Right cardiac atrium (tissue), 5 donors: ENCODE data around the gene SWI5. TPM values are rescaled to one million over a fixed set of nuclear protein-coding genes. Genes with fewer than 3 reads are reported as not detected.
A peak's percentile ranks its signal among the peaks of the same experiment; 100 is the strongest.
"Not testable (repeated sequence)": the region's sequence is repeated elsewhere in the genome, so short reads cannot be mapped to it uniquely, and the experiment has no call there.

Experiments used
- ATAC-seq, 2 donors: fragments of 200-7000 bp; cut with Tn5 transposase; one replicate each; pipeline versions ENCODE4 v1.8.0 to v1.9.1; 2020; ENCODE audit warnings: moderate library complexity in 2 of 2, mild to moderate bottlenecking in 1 of 2
- DNase-seq, 3 donors: peaks; one replicate each; pipeline ENCODE4 v3.0.0-alpha.2; 2020
- H3K27ac ChIP-seq: one replicate; pipeline ENCODE4 v1.5.1; 2013; ENCODE audit warnings: mild to moderate bottlenecking, low read length, control low read depth, moderate library complexity
- H3K27me3 ChIP-seq: one replicate; pipeline ENCODE4 v1.6.1; 2013; ENCODE audit not compliant: control insufficient read depth, insufficient read depth
- H3K4me1 ChIP-seq: one replicate; pipeline ENCODE4 v1.6.1; 2013; ENCODE audit warnings: low read length; ENCODE audit not compliant: control insufficient read depth, insufficient read depth
- H3K4me3 ChIP-seq: one replicate; pipeline ENCODE4 v1.5.1; 2013; ENCODE audit warnings: low read length, control low read depth
- H3K9me3 ChIP-seq: one replicate; pipeline ENCODE4 v1.6.1; 2013; ENCODE audit warnings: low read length; ENCODE audit not compliant: control insufficient read depth
- WGBS: extraction: QIAGEN DNeasy Blood & Tissue Kit; methylation state at CpG from one replicate; pipeline ENCODE4 v1.1.7; 2013; 5-methylcytosine and 5-hydroxymethylcytosine counted together
- intact Hi-C, 4 donors: fragments of 100-400 bp; cut with DNase I; formaldehyde crosslinking; loops; one replicate each; pipeline versions ENCODE4 v1.11.0 to v1.14.0; 2022 to 2023
- polyA plus RNA-seq: library from polyadenylated mRNA; stranded (reverse); fragments of 200-250 nt; gene quantifications from one replicate; pipeline ENCODE4 v1.2.3, GENCODE V29; 2013
- total RNA-seq, 4 donors: library from RNA; stranded (reverse); fragmentation: NEBNext Ultra II Directional; extraction: Animal tissue kit (Norgen Biotek cat#: 25700); gene quantifications; one replicate each; pipeline ENCODE4 v1.2.1, GENCODE V29; 2021
- donor health status: healthy with polysubstance abuse.
- donor health status: DM: no; HTN: yes; CAD: no.
- donor health status: DM: no; HTN: no; CAD: no.
- donor health status: DM: no; HTN: yes; CAD: no; lungs with severe emphysema.
- donor health status: DM: yes; HTN: yes; CAD: no.

Gene SWI5
- total and polyA plus RNA-seq, 5 donors: 18.7 to 33.7 (median 21.6) TPM

DNA sequence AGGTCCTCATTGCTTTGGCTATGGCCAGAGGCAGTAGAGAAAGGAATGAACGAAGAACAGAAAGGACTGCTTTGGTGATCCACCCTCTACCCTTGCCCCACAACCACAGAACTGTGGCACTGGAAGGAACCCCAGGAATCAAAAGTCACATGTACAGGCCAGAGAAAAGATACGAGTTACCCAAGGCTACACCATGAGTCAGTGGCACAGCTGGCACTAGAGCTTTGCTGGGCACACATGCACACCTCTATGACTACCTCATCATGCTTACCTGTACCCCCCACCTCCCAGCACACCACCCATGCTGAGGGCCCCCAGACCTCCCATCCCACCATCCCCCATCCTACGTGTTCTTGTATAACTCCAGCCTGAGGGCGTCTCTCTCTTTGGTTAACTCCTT, 13.4 kb upstream of the SWI5 start:
- no peaks in the 10 kb centered on the region for H3K27me3 ChIP-seq
- no peak overlapping the region for H3K27ac ChIP-seq
- ATAC-seq (no peak), DNase-seq (no peak)
- H3K9me3 ChIP-seq: no peaks in the 10 kb centered on the region
- no peak overlapping the region for H3K4me3 ChIP-seq
- H3K4me1 ChIP-seq: no peaks in the 10 kb centered on the region
- intact Hi-C loops: no loop called here
- WGBS: 77% methylated on average over 4 of the region's 4 CpGs

DNA sequence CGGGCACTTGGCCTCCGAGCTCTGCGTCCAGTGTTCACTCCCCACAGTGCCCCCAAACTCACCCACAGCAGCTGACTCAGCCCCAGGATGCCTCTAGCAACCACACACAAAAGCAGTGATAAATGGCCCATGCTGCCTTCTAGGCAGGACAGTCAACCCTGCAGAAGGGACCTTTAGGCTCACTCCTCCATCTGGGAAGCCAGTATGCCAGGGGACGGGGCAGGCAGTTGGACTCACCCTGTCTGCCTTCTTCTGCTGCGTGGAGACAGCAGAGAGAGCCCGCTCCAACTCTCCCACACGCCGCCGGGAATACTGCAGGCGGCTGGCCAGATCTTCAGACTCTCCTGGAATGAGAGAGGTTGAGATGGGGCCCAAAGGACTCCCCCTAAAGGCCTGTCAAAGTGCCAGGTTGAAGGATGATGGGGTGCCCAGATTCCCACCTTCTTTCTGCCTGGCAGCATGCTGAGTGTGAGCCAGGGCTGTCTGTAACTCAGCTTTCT, 10.7 kb upstream of the SWI5 start:
- H3K9me3 ChIP-seq: no peaks in the 10 kb centered on the region
- intact Hi-C loops: no loop called here
- 90% methylated on average over 10 of the region's 10 CpGs for WGBS
- no peaks in the 10 kb centered on the region for H3K4me1 ChIP-seq
- H3K27me3 ChIP-seq: no peaks in the 10 kb centered on the region
- DNase-seq (no peak), ATAC-seq (no peak)
- H3K27ac ChIP-seq: no peak overlapping the region
- H3K4me3 ChIP-seq: no peak overlapping the region

DNA sequence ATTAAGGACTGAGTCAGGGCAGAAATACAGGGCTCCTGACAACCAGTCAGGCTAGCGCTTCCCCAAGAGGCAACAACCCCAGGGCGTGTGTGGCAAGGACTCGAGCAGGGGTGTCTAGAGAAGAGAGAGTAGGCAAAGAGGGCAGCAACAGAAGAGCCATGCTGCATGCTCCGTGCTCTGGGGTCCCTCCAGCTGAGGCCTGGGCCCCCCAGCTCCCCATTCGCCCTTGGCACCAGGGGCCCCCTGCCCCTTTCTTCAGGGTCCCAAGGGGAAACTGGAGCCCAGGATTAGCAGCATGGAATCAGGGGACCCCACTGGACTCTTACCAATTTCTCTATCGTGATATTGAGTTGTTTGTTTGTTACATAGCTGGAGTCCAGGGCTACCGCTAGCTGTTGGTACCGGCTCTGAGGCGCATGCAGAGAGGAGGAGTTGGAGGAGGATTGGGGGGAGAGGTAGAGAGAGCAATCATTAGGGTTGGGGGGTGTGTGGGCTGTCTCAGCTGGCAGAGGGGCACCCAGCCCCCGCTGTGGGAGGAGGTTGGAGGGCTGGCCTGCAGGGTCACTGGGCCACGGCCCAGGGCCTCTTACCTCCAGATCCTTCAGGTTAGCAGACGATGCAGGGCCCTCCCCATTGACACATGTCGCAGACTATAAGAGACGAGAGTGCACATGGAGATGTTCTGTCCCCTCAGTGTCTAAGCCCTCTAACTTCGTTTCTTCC, 9.0 kb upstream of the SWI5 start:
- ATAC-seq: no peak

DNA sequence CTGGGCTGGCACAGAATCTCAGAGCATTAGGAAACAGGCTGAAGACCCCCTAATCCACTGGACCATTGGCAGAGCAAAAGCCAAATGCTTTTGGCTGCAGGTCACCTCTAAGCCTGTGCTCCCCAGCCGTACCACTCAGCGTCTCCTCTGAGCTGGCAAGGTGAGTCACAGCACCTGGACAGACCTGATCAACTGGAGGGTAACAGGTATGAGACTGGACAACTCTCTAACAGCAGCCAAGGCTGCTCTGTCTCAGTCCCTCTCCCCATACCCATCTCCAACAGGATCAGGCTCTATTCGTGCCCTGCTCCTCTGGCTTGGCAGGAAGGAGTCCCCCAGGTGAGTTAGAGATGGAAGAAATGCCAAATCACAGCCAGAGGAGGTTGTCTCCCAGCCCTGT, 5.0 kb upstream of the SWI5 start:
- H3K27ac ChIP-seq: no peak overlapping the region
- intact Hi-C loops: no loop called here
- no peak for ATAC-seq
- 85% methylated on average over 3 of the region's 3 CpGs for WGBS
- H3K4me1 ChIP-seq: no peaks in the 10 kb centered on the region
- no peaks in the 10 kb centered on the region for H3K27me3 ChIP-seq
- no peak for DNase-seq
- no peaks in the 10 kb centered on the region for H3K9me3 ChIP-seq
- H3K4me3 ChIP-seq: no peak overlapping the region

More for the DNA sequence above, 9.0 kb upstream of the SWI5 start:
- no peak for DNase-seq
- H3K27ac ChIP-seq: no peak overlapping the region
- intact Hi-C loops: no loop called here
- H3K4me1 ChIP-seq: no peaks in the 10 kb centered on the region
- WGBS: 90% methylated on average over 15 of the region's 15 CpGs
- no peak overlapping the region for H3K4me3 ChIP-seq
- no peaks in the 10 kb centered on the region for H3K27me3 ChIP-seq
- no peaks in the 10 kb centered on the region for H3K9me3 ChIP-seq

DNA sequence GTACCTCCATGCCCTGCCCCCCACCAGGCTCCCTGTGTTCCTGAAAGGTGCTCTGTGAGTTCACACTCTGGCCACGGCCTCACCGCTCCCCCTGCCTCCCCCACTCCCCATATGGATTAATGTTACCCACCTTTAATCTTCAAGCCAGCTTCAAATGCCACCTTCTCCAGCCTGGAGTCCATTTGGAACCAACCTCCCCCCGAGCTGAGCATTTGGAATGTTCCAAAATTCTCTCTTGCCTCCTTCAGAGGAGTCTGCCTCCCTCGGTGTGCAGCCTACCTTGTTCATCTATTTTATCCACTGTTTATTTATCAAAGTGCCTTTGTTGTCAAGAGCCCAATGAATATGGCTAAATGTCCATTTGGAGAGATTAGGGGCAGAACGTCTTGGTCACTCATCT, 4.6 kb upstream of the SWI5 start:
- intact Hi-C loops: no loop called here
- WGBS: 70% methylated on average over 5 of the region's 5 CpGs

DNA sequence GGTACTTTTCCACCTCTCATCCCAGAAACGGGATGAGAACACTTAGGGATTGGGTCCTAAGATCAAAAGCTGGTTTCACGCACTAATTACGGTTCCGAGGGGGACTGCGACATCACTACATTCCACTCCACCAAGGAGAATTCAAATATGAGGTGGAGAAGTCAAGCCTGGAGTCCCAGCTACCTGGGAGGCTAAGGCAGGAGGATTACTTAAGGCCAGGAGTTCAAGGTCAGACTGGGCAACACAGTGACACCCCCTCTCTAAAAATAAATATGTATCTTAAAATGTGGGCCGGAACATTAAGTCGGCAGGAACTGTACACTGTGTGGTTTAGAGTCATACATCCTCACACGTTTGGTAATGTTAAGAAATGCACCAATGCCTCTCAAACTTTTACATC, 1.8 kb upstream of the SWI5 start:
- no peaks in the 10 kb centered on the region for H3K9me3 ChIP-seq
- peaks cover 5% of the 10 kb centered on the region for H3K4me1 ChIP-seq
- DNase-seq: no peak
- H3K27ac ChIP-seq: peak overlapping the region; percentile 3
- intact Hi-C loops: no loop called here
- no peak for ATAC-seq
- H3K27me3 ChIP-seq: no peaks in the 10 kb centered on the region
- 65% methylated on average over 8 of the region's 8 CpGs for WGBS
- no peak overlapping the region for H3K4me3 ChIP-seq

More for the DNA sequence above, 4.6 kb upstream of the SWI5 start:
- no peak for ATAC-seq
- H3K4me3 ChIP-seq: no peak overlapping the region
- no peaks in the 10 kb centered on the region for H3K9me3 ChIP-seq
- H3K27ac ChIP-seq: no peak overlapping the region
- no peak for DNase-seq
- H3K27me3 ChIP-seq: no peaks in the 10 kb centered on the region
- no peaks in the 10 kb centered on the region for H3K4me1 ChIP-seq

DNA sequence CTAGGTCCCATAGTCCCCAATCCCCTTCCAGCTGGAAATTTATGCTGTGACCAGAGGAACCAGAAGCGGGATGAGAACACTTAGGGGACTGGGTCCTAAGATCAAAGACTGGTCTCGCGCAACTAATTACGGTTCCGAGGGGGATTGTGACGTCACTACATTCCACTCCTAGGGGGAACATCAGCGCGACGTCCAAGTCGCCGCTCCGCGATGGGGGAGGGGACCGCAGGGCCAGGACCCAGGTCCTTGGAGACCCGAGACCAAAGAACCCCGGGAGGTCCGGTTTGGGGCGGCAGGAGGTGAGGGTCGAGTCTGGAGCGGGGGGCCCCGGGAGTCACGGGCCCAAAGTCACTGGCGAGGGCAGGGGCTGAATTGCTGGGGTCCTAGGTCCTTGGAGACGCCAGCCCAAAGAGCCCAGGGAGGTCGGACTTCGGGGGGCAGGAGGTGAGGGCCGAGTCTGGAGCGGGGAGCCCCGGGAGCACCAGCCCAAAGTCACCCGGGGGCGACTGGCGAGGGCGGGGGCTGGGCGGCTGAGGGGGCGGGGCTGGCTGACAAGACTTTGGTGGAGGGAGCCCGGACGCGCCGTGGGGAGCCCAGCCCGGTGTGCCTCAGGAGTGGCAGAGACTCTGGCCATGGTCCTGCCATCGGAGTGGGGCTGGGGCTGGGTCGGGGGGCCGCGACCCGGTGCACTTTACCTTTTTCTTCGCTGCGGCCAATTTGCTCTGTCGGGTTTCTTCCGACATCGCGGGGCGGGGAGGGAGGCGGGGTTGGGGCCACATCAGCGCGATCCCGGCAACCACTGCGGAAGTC, 673 bp upstream of the SWI5 start, which contains the start of gene GOLGA2:
Gene GOLGA2 (minus strand): TSS at position 810 of the 810 bp plus-strand sequence. CDS start 31 bp downstream, at position 779.
- H3K4me3 ChIP-seq: peak within 1 kb of the TSS; percentile 95
- ATAC-seq: peak; percentile 77 to 80
- DNase-seq: peak; percentile 70 to 80 (median 73)
- intact Hi-C loops: no loop called here
- H3K9me3 ChIP-seq: no peaks in the 10 kb centered on the region
- H3K4me1 ChIP-seq: peaks cover 5% of the 10 kb centered on the region
- under 1% methylated on average over 57 of the region's 57 CpGs for WGBS
- H3K27ac ChIP-seq: peak within 1 kb of the TSS; percentile 92
- no peaks in the 10 kb centered on the region for H3K27me3 ChIP-seq

DNA sequence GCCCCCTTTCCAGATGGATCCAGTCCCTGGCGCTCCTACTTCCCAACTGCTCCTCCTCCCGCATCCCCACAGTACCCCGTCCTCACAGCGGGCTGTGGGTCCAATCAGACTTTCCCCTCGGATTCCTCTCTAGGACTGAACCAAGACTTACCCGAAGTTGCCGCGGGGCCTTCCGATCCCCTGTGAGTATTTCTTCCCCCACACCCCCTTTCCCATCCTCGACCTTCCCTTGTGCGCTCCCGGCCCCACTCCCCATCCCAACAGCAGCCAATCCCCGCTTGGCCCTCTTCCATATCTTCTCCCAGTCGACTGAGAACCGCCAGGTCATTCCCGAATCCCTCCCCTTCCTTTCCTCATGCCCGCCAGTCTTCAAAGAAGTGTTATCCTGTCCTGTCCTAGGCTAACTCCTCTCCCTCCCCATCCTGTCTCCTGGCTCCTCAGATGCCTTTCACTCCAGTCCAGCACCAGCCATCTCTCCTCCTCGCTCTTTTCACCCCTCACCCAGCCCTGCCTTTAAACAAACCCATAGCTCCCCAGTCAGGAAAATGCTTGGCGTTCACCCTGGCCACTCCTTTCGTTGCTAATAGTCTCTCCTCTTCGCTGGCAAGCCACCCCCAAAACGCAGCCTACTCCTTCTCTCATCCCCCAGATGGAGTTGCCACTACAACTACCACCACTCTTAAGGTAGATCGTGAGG, 646 bp downstream of the SWI5 start:
- Histone ChIP-seq H3K9me3 (no peaks in the 10 kb centered on the region), H3K27me3 (no peaks in the 10 kb centered on the region), H3K4me3 (peak overlapping the region; percentile 84), H3K27ac (peak overlapping the region; percentile 91), H3K4me1 (peaks cover 5% of the 10 kb centered on the region)
- WGBS: 5% methylated on average over 23 of the region's 23 CpGs
- intact Hi-C loops: no loop called here
- peak; percentile 48 to 77 (median 65) for DNase-seq
- ATAC-seq: peak; percentile 2 to 44

DNA sequence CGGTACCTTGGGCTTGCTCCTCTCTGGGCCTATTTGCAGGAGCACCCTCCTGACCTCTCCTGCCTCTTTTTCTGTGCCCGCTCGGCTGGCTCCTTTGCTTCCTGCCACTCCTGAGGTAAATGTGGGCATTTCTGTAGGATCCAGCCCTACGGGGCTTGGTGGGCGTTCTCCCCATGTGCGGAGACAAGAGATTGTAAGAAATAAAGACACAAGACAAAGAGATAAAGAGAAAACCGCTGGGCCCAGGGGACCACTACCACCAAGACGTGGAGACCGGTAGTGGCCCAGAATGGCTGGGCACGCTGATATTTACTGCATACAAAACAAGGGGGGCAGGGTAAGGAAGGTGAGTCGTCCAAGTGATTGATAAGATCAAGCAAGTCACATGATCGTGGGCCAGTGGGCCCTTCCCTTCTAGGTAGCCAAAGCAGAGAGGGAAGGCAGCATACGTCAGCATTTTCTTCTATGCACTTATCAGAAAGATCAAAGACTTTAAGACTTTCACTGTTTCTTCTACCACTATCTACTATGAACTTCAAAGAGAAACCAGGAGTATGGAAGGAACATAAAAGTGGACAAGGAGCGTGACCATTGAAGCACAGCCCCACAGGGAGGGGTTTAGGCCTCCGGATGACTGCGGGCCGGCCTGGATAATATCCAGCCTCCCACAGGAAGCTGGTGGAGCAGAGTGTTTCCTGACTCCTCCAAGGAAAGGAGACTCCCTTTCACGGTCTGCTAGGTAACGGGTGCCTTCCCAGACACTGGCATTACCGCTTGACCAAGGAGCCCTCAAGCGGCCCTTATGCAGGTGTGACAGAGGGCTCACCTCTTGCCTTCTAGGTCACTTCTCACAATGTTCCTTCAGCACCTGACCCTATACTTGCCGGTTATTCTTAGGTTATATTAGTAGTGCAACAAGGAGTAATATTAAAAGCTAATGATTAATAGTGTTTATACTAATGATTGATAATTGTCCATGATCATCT, 3.3 kb downstream of the SWI5 start:
- ATAC-seq, H3K4me1 ChIP-seq, intact Hi-C loops, H3K27me3 ChIP-seq, H3K27ac ChIP-seq, H3K4me3 ChIP-seq, H3K9me3 ChIP-seq: not testable (repeated sequence)
- DNase-seq: peak; percentile 57 to 79 (median 66)
- WGBS: 60% methylated on average over 22 of the region's 22 CpGs

DNA sequence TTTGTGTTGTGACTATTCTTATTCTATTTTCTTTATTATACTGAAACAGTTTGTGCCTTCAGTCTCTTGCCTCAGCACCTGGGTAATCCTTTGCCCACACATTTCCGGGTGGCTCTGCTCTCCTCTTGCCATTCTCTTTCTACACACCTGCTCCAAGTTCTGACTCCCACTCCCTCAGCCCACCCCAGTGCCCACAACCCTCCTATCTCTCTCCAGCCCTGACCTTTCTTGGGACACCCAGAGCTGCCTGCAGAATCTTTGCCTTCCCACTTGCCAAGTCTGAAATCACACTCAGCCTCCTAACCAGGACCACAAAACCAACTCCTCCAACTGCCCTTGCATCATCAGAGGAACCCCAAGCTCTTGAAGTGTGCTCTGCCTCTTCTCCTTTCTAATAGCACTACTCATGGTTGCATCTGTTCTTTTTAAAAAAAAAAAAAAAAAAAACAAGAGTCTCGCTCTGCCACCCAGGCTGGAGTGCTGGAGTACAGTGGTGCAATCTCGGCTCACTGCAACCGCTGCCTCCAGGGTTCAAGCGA, 4.1 kb downstream of the SWI5 start:
- ATAC-seq (no peak), DNase-seq (no peak)
- no peaks in the 10 kb centered on the region for H3K9me3 ChIP-seq
- peaks cover 5% of the 10 kb centered on the region for H3K4me1 ChIP-seq
- no peaks in the 10 kb centered on the region for H3K27me3 ChIP-seq
- H3K27ac ChIP-seq: no peak overlapping the region
- WGBS: 92% methylated on average over 5 of the region's 5 CpGs
- no peak overlapping the region for H3K4me3 ChIP-seq
- intact Hi-C loops: no loop called here
